H1 (cell line): ENCODE results near the gene DCBLD1. TPM values are rescaled to one million over a fixed set of nuclear protein-coding genes. Genes with fewer than 3 reads are reported as not detected.

Experiments
- ASH2L ChIP-seq: fragments of 200-600, 300-600 bp; sonication (generic); IDR thresholded peaks from one replicate; pipeline ENCODE4 v1.7.1; 2017; ENCODE audit warnings: low read length
- BACH1 ChIP-seq: IDR thresholded peaks from 2 replicates; pipeline ENCODE4 v1.6.1; 2012; ENCODE audit warnings: low read length, improper control_type of control experiment
- EZH2 ChIP-seq: fragments of 200-600 bp; sonication (generic); IDR thresholded peaks from 2 replicates; pipeline ENCODE4 v1.7.1; 2012; ENCODE audit warnings: low read depth, mild to moderate bottlenecking, moderate library complexity, low read length, inconsistent platforms; ENCODE audit not compliant: severe bottlenecking
- HDAC2 ChIP-seq, 2 experiments: fragments of 300-600 bp in 1 of 2; sonication (generic) in 1 of 2; IDR thresholded peaks; 2 replicates each; pipeline ENCODE4 v1.6.1; 2011 to 2012; ENCODE audit warnings: low read depth in 2 of 2, low read length in 2 of 2, mild to moderate bottlenecking in 2 of 2, moderate library complexity in 2 of 2, borderline replicate concordance in 1 of 2, inconsistent platforms in 1 of 2
- HDAC6 ChIP-seq: IDR thresholded peaks from one replicate; pipeline ENCODE4 v1.7.1; 2012; ENCODE audit warnings: low read depth, mild to moderate bottlenecking, inconsistent platforms, low read length, moderate library complexity
- KDM1A ChIP-seq: fragments of 200-600, 300-600 bp; sonication (generic); IDR thresholded peaks from 2 replicates; pipeline ENCODE4 v1.7.1; 2016; ENCODE audit warnings: mild to moderate bottlenecking, low read length, borderline replicate concordance
- POU5F1 ChIP-seq: IDR thresholded peaks from 2 replicates; pipeline ENCODE4 v1.6.1; 2011; ENCODE audit warnings: low read depth, mild to moderate bottlenecking, low read length, moderate library complexity
- SIRT6 ChIP-seq: IDR thresholded peaks from one replicate; pipeline ENCODE4 v1.7.1; 2012; ENCODE audit warnings: low read length, inconsistent platforms
- SP4 ChIP-seq: IDR thresholded peaks from 2 replicates; pipeline ENCODE4 v1.6.1; 2012; ENCODE audit warnings: low read length, inconsistent platforms
- TAF7 ChIP-seq: optimal IDR thresholded peaks from 2 replicates; pipeline ENCODE3; 2011; ENCODE audit warnings: low read depth, mild to moderate bottlenecking, inconsistent platforms, low read length, moderate library complexity, borderline replicate concordance
- TEAD4 ChIP-seq: IDR thresholded peaks from 2 replicates; pipeline ENCODE4 v1.6.1; 2012; ENCODE audit warnings: low read depth, low read length, inconsistent platforms, mixed read lengths
- polyA plus RNA-seq, 7 experiments: library from polyadenylated mRNA; depleted of rRNA in 3 of 7; stranded (reverse) in 5 of 7; unstranded in 2 of 7; fragments of >200 nt in 5 of 7; fragments of 200-250 nt in 2 of 7; gene quantifications; 1 replicate in 5 of 7; 2 replicates in 1 of 7; 4 replicates in 1 of 7; pipeline versions ENCODE4 v1.2.1 to v1.2.3, GENCODE V29; 2011 to 2013; ENCODE audit warnings: missing spikeins in 2 of 7, mixed read lengths in 2 of 7
- total RNA-seq: library from RNA; stranded (reverse); fragmentation: NEBNext Ultra II Directional; extraction: Animal tissue kit (Norgen Biotek cat#: 25700); gene quantifications from 2 replicates; pipeline ENCODE4 v1.2.1, GENCODE V29; 2021
- TF ChIP-seq, protein P1 (sequence below): fragments of 300-600 bp; sonication (generic); IDR thresholded peaks from 2 replicates; pipeline ENCODE4 v1.7.1; 2012; ENCODE audit warnings: low read length, moderate library complexity, mild to moderate bottlenecking, inconsistent platforms; ENCODE audit not compliant: insufficient replicate concordance

Gene DCBLD1
- total and polyA plus RNA-seq, 2 of the 8 experiments (the other 6 are each of a cell fraction or from before 2014, with no cell fraction given) = 3.9 to 11.2 TPM

DNA sequence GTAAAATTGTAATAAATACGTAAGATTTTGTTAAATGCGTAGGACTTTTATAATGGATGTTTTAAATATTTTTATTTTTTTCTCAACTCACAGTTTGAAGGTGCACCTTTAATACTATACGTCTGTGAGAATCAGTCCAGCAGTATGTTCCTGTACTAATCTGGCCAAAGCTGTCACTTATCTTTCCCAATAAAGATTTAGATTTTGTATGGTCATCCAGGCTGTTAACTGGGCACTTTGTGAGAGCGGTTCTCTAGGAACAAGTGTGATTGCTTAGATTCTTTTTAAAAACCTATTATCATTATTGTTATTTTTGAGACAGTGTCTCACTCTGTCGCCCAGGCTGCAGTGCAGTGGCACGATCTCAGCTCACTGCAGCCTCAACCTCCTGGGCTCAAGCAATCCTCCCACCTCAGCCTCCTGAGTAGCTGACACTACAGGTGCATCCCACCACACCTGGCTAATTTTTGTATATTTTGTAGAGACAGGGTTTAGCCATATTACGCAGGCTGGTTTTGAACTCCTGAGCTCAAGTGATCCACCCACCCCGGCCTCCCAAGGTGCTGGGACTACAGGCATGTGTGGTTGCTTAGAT is 1.7 kb downstream of the DCBLD1 start (continued):
- TF ChIP-seq, protein P1, sequence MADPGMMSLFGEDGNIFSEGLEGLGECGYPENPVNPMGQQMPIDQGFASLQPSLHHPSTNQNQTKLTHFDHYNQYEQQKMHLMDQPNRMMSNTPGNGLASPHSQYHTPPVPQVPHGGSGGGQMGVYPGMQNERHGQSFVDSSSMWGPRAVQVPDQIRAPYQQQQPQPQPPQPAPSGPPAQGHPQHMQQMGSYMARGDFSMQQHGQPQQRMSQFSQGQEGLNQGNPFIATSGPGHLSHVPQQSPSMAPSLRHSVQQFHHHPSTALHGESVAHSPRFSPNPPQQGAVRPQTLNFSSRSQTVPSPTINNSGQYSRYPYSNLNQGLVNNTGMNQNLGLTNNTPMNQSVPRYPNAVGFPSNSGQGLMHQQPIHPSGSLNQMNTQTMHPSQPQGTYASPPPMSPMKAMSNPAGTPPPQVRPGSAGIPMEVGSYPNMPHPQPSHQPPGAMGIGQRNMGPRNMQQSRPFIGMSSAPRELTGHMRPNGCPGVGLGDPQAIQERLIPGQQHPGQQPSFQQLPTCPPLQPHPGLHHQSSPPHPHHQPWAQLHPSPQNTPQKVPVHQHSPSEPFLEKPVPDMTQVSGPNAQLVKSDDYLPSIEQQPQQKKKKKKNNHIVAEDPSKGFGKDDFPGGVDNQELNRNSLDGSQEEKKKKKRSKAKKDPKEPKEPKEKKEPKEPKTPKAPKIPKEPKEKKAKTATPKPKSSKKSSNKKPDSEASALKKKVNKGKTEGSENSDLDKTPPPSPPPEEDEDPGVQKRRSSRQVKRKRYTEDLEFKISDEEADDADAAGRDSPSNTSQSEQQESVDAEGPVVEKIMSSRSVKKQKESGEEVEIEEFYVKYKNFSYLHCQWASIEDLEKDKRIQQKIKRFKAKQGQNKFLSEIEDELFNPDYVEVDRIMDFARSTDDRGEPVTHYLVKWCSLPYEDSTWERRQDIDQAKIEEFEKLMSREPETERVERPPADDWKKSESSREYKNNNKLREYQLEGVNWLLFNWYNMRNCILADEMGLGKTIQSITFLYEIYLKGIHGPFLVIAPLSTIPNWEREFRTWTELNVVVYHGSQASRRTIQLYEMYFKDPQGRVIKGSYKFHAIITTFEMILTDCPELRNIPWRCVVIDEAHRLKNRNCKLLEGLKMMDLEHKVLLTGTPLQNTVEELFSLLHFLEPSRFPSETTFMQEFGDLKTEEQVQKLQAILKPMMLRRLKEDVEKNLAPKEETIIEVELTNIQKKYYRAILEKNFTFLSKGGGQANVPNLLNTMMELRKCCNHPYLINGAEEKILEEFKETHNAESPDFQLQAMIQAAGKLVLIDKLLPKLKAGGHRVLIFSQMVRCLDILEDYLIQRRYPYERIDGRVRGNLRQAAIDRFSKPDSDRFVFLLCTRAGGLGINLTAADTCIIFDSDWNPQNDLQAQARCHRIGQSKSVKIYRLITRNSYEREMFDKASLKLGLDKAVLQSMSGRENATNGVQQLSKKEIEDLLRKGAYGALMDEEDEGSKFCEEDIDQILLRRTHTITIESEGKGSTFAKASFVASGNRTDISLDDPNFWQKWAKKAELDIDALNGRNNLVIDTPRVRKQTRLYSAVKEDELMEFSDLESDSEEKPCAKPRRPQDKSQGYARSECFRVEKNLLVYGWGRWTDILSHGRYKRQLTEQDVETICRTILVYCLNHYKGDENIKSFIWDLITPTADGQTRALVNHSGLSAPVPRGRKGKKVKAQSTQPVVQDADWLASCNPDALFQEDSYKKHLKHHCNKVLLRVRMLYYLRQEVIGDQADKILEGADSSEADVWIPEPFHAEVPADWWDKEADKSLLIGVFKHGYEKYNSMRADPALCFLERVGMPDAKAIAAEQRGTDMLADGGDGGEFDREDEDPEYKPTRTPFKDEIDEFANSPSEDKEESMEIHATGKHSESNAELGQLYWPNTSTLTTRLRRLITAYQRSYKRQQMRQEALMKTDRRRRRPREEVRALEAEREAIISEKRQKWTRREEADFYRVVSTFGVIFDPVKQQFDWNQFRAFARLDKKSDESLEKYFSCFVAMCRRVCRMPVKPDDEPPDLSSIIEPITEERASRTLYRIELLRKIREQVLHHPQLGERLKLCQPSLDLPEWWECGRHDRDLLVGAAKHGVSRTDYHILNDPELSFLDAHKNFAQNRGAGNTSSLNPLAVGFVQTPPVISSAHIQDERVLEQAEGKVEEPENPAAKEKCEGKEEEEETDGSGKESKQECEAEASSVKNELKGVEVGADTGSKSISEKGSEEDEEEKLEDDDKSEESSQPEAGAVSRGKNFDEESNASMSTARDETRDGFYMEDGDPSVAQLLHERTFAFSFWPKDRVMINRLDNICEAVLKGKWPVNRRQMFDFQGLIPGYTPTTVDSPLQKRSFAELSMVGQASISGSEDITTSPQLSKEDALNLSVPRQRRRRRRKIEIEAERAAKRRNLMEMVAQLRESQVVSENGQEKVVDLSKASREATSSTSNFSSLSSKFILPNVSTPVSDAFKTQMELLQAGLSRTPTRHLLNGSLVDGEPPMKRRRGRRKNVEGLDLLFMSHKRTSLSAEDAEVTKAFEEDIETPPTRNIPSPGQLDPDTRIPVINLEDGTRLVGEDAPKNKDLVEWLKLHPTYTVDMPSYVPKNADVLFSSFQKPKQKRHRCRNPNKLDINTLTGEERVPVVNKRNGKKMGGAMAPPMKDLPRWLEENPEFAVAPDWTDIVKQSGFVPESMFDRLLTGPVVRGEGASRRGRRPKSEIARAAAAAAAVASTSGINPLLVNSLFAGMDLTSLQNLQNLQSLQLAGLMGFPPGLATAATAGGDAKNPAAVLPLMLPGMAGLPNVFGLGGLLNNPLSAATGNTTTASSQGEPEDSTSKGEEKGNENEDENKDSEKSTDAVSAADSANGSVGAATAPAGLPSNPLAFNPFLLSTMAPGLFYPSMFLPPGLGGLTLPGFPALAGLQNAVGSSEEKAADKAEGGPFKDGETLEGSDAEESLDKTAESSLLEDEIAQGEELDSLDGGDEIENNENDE = no peak
- TF ChIP-seq POU5F1 = no peak
- no peak for TF ChIP-seq ASH2L
- no peak for TF ChIP-seq TAF7
- no peak for TF ChIP-seq HDAC2 (IDR thresholded peaks at IDR 0.05; ENCODE audit: borderline replicate concordance in 1 of 2, low read depth in 2 of 2, low read length in 2 of 2)
- no peak for TF ChIP-seq SP4
- TF ChIP-seq TEAD4 = no peak
- TF ChIP-seq EZH2 = no peak
- TF ChIP-seq HDAC6 = no peak
- TF ChIP-seq KDM1A = no peak
- TF ChIP-seq BACH1 = no peak
- no peak for TF ChIP-seq SIRT6
